H1 (cell line): ENCODE measurements around the gene RYR3. TPM values are rescaled to one million over a fixed set of nuclear protein-coding genes. Genes with fewer than 3 reads are reported as not detected.

Experiments used
- CTCF ChIA-PET: fragments of 300-600 bp; sonication (Branson Sonifier 250); formaldehyde crosslinking; loops from one replicate; lab custom pipeline; 2021; ENCODE audit not compliant: partially characterized antibody; lab: Charles Lee
- POLR2A ChIA-PET: fragments of 300-600 bp; sonication (Branson Sonifier 250); formaldehyde crosslinking; loops from one replicate; lab custom pipeline; 2021; ENCODE audit warnings: inconsistent platforms; ENCODE audit not compliant: partially characterized antibody; lab: Charles Lee
- DNase-seq, 2 experiments: peaks; one replicate each; pipeline versions ENCODE4 v3.0.0 to v3.0.0-alpha.2; 2010 to 2022; ENCODE audit warnings: low spot score in 2 of 2, low read depth in 1 of 2, mixed read lengths in 1 of 2
- FAIRE-seq: peaks from 2 replicates; lab custom pipeline; 2011; peaks lifted over from hg19 to GRCh38; lab: Jason Lieb, UNC
- H2AFZ ChIP-seq: 2 replicates; pipeline ENCODE4 v1.8.1; 2012; ENCODE audit warnings: low read length, inconsistent platforms
- H2AK5ac ChIP-seq: 2 replicates; pipeline ENCODE4 v1.6.1; 2013; ENCODE audit warnings: low read depth, low read length
- H2BK120ac ChIP-seq: replicated peaks from 2 replicates; pipeline ENCODE3; 2013; ENCODE audit warnings: low read depth, low read length, inconsistent platforms
- H2BK12ac ChIP-seq: 2 replicates; pipeline ENCODE4 v1.6.1; 2013; ENCODE audit warnings: low read depth, low read length
- H2BK15ac ChIP-seq: 2 replicates; pipeline ENCODE4 v1.6.1; 2013; ENCODE audit warnings: low read length
- H2BK20ac ChIP-seq: 2 replicates; pipeline ENCODE4 v1.6.1; 2013; ENCODE audit warnings: low read length
- H2BK5ac ChIP-seq: 2 replicates; pipeline ENCODE4 v1.6.1; 2013; ENCODE audit warnings: low read depth, low read length
- H3K14ac ChIP-seq: 2 replicates; pipeline ENCODE4 v1.6.1; 2013; ENCODE audit warnings: inconsistent platforms; ENCODE audit not compliant: insufficient read length
- H3K18ac ChIP-seq: 2 replicates; pipeline ENCODE4 v1.6.1; 2013; ENCODE audit warnings: low read length; ENCODE audit errors: extremely low read depth
- H3K23ac ChIP-seq: 2 replicates; pipeline ENCODE4 v1.6.1; 2013; ENCODE audit warnings: inconsistent platforms; ENCODE audit not compliant: insufficient read length
- H3K23me2 ChIP-seq: 2 replicates; pipeline ENCODE4 v1.6.1; 2013; ENCODE audit warnings: low read depth, low read length
- H3K27ac ChIP-seq: 2 replicates; pipeline ENCODE4 v1.6.1; 2011; ENCODE audit warnings: low read depth, low read length, inconsistent platforms
- H3K27me3 ChIP-seq, 4 experiments: replicated peaks in 1 of 4; 1 replicate in 1 of 4; 2 replicates in 3 of 4; pipeline versions ENCODE4 v1.6.1 to v1.8.1; 2011 to 2013; ENCODE audit warnings: low read length in 3 of 4, mild to moderate bottlenecking in 3 of 4, inconsistent platforms in 2 of 4, mixed read lengths in 2 of 4, moderate library complexity in 1 of 4; ENCODE audit not compliant: control insufficient read depth in 3 of 4, insufficient read depth in 3 of 4; ENCODE audit errors: extremely low read depth in 1 of 4
- H3K36me3 ChIP-seq, 4 experiments: 2 replicates each; pipeline versions ENCODE4 v1.6.1 to v1.8.1; 2011 to 2013; ENCODE audit warnings: mild to moderate bottlenecking in 4 of 4, low read length in 3 of 4, moderate library complexity in 2 of 4, control low read depth in 1 of 4, inconsistent platforms in 1 of 4; ENCODE audit not compliant: insufficient read depth in 4 of 4, control insufficient read depth in 2 of 4
- H3K4ac ChIP-seq: replicated peaks from 2 replicates; pipeline ENCODE3; 2013; ENCODE audit warnings: low read length, low read depth, mixed read lengths, inconsistent platforms; ENCODE audit not compliant: insufficient read length
- H3K4me1 ChIP-seq, 4 experiments: replicated peaks in 1 of 4; 1 replicate in 1 of 4; 2 replicates in 3 of 4; pipeline versions ENCODE4 v1.6.1 to v1.8.1; 2011 to 2013; ENCODE audit warnings: low read length in 3 of 4, inconsistent platforms in 2 of 4, mixed read lengths in 1 of 4; ENCODE audit not compliant: insufficient read depth in 4 of 4, control insufficient read depth in 3 of 4
- H3K4me2 ChIP-seq, 2 experiments: 2 replicates each; pipeline versions ENCODE4 v1.6.1 to v1.8.1; 2011 to 2013; ENCODE audit warnings: low read depth in 2 of 2, low read length in 2 of 2, control low read depth in 1 of 2, inconsistent platforms in 1 of 2, mild to moderate bottlenecking in 1 of 2; ENCODE audit not compliant: insufficient read depth in 1 of 2
- H3K4me3 ChIP-seq, 4 experiments: fragments of 200-600, 300-600 bp in 1 of 4; sonication (generic), shearing (Covaris generic), sonication (Bioruptor Twin) in 1 of 4; 2 replicates each; pipeline versions ENCODE4 v1.5.1 to v1.8.1; 2011 to 2016; ENCODE audit warnings: low read length in 4 of 4, low read depth in 3 of 4, control low read depth in 2 of 4, inconsistent platforms in 2 of 4, mild to moderate bottlenecking in 2 of 4, mixed read lengths in 1 of 4, moderate library complexity in 1 of 4; ENCODE audit not compliant: insufficient read depth in 2 of 4; ENCODE audit errors: extremely low read depth in 1 of 4
- H3K56ac ChIP-seq: replicated peaks from 2 replicates; pipeline ENCODE3; 2013; ENCODE audit warnings: low read depth, mild to moderate bottlenecking, mixed read lengths, low read length, inconsistent platforms; ENCODE audit not compliant: insufficient read length
- H3K79me1 ChIP-seq: 2 replicates; pipeline ENCODE4 v1.6.1; 2013; ENCODE audit warnings: low read depth, low read length, control low read depth
- H3K79me2 ChIP-seq, 2 experiments: 2 replicates each; pipeline versions ENCODE4 v1.6.1 to v1.8.1; 2012 to 2013; ENCODE audit warnings: low read length in 2 of 2, mild to moderate bottlenecking in 2 of 2, inconsistent platforms in 1 of 2; ENCODE audit not compliant: insufficient read depth in 2 of 2, control insufficient read depth in 1 of 2
- H3K9ac ChIP-seq, 4 experiments: replicated peaks in 1 of 4; 1 replicate in 1 of 4; 2 replicates in 3 of 4; pipeline versions ENCODE4 v1.6.1 to v1.8.1; 2011 to 2013; ENCODE audit warnings: low read depth in 3 of 4, low read length in 3 of 4, control low read depth in 2 of 4, mild to moderate bottlenecking in 2 of 4, moderate library complexity in 2 of 4, inconsistent platforms in 1 of 4; ENCODE audit errors: extremely low read depth in 1 of 4
- H3K9me3 ChIP-seq, 2 experiments: 2 replicates each; pipeline versions ENCODE4 v1.6.1 to v1.8.1; 2012 to 2013; ENCODE audit warnings: mild to moderate bottlenecking in 2 of 2, moderate library complexity in 2 of 2, control low read depth in 1 of 2, inconsistent platforms in 1 of 2, low read depth in 1 of 2, low read length in 1 of 2, mixed read lengths in 1 of 2; ENCODE audit not compliant: insufficient read depth in 2 of 2
- H4K20me1 ChIP-seq, 2 experiments: replicated peaks in 1 of 2; 2 replicates each; pipeline versions ENCODE3 to v1.8.1; 2011 to 2013; ENCODE audit warnings: inconsistent platforms in 2 of 2, low read length in 2 of 2, mild to moderate bottlenecking in 1 of 2; ENCODE audit not compliant: insufficient read depth in 2 of 2, control insufficient read depth in 1 of 2
- H4K5ac ChIP-seq: 2 replicates; pipeline ENCODE4 v1.6.1; 2013; ENCODE audit warnings: low read length, low read depth, mixed read lengths, inconsistent platforms; ENCODE audit not compliant: insufficient read length
- H4K8ac ChIP-seq: 2 replicates; pipeline ENCODE4 v1.8.0; 2013; ENCODE audit warnings: mild to moderate bottlenecking, moderate library complexity, low read length, inconsistent platforms; ENCODE audit not compliant: insufficient read depth; ENCODE audit errors: extremely low read depth
- H4K91ac ChIP-seq: replicated peaks from 2 replicates; pipeline ENCODE3; 2013; ENCODE audit warnings: low read length, mixed read lengths, inconsistent platforms; ENCODE audit not compliant: insufficient read length
- BACH1 ChIP-seq: IDR thresholded peaks from 2 replicates; pipeline ENCODE4 v1.6.1; 2012; ENCODE audit warnings: low read length, improper control_type of control experiment
- EP300 ChIP-seq, 2 experiments: IDR thresholded peaks; 1 replicate in 1 of 2; 2 replicates in 1 of 2; pipeline ENCODE4 v1.6.1; 2011 to 2012; ENCODE audit warnings: low read depth in 2 of 2, low read length in 2 of 2, mild to moderate bottlenecking in 2 of 2, borderline replicate concordance in 1 of 2, inconsistent platforms in 1 of 2, moderate library complexity in 1 of 2
- EZH2 ChIP-seq: fragments of 200-600 bp; sonication (generic); IDR thresholded peaks from 2 replicates; pipeline ENCODE4 v1.7.1; 2012; ENCODE audit warnings: low read depth, mild to moderate bottlenecking, moderate library complexity, low read length, inconsistent platforms; ENCODE audit not compliant: severe bottlenecking
- GTF2F1 ChIP-seq: IDR thresholded peaks from 2 replicates; pipeline ENCODE4 v1.6.1; 2012; ENCODE audit warnings: low read depth, low read length, improper control_type of control experiment, borderline replicate concordance
- HDAC2 ChIP-seq, 2 experiments: fragments of 300-600 bp in 1 of 2; sonication (generic) in 1 of 2; IDR thresholded peaks; 2 replicates each; pipeline ENCODE4 v1.6.1; 2011 to 2012; ENCODE audit warnings: low read depth in 2 of 2, low read length in 2 of 2, mild to moderate bottlenecking in 2 of 2, moderate library complexity in 2 of 2, borderline replicate concordance in 1 of 2, inconsistent platforms in 1 of 2
- JUND ChIP-seq: IDR thresholded peaks from 2 replicates; pipeline ENCODE4 v1.6.1; 2011; ENCODE audit warnings: mild to moderate bottlenecking, improper control_type of control experiment, low read length
- NANOG ChIP-seq: IDR thresholded peaks from 2 replicates; pipeline ENCODE4 v1.6.1; 2011; ENCODE audit warnings: low read length, low read depth, mild to moderate bottlenecking, inconsistent platforms; ENCODE audit not compliant: insufficient read depth, poor library complexity, severe bottlenecking
- RFX5 ChIP-seq: IDR thresholded peaks from 2 replicates; pipeline ENCODE4 v1.6.1; 2011; ENCODE audit warnings: low read depth, low read length, improper control_type of control experiment, borderline replicate concordance
- RXRA ChIP-seq: IDR thresholded peaks from 2 replicates; pipeline ENCODE4 v1.6.1; 2011; ENCODE audit warnings: low read depth, mild to moderate bottlenecking, low read length, moderate library complexity; ENCODE audit not compliant: insufficient read depth
- SIRT6 ChIP-seq: IDR thresholded peaks from one replicate; pipeline ENCODE4 v1.7.1; 2012; ENCODE audit warnings: low read length, inconsistent platforms
- SRF ChIP-seq: IDR thresholded peaks from 2 replicates; pipeline ENCODE4 v1.6.1; 2011; ENCODE audit warnings: mild to moderate bottlenecking, low read depth, low read length, moderate library complexity
- TBP ChIP-seq: IDR thresholded peaks from 2 replicates; pipeline ENCODE4 v1.6.1; 2011; ENCODE audit warnings: low read depth, low read length, improper control_type of control experiment
- WGBS, 2 experiments: shearing (Covaris generic) in 1 of 2; methylation state at CpG; one replicate each; pipeline versions ENCODE4 v1.1.6 to v1.1.7; 2013 to 2015; ENCODE audit warnings: low lambda C conversion rate in 2 of 2, mixed read lengths in 2 of 2, inconsistent platforms in 1 of 2, low coverage in 1 of 2, missing lambda C conversion rate in 1 of 2; ENCODE audit not compliant: insufficient replicate concordance in 2 of 2, insufficient coverage in 1 of 2, insufficient read length in 1 of 2; ENCODE audit errors: extremely low coverage in 1 of 2, missing lambda C conversion rate in 1 of 2; 5-methylcytosine and 5-hydroxymethylcytosine counted together
- polyA plus RNA-seq, 7 experiments: library from polyadenylated mRNA; depleted of rRNA in 3 of 7; stranded (reverse) in 5 of 7; unstranded in 2 of 7; fragments of >200 nt in 5 of 7; fragments of 200-250 nt in 2 of 7; gene quantifications; 1 replicate in 5 of 7; 2 replicates in 1 of 7; 4 replicates in 1 of 7; pipeline versions ENCODE4 v1.2.1 to v1.2.3, GENCODE V29; 2011 to 2013; ENCODE audit warnings: missing spikeins in 2 of 7, mixed read lengths in 2 of 7
- total RNA-seq: library from RNA; stranded (reverse); fragmentation: NEBNext Ultra II Directional; extraction: Animal tissue kit (Norgen Biotek cat#: 25700); gene quantifications from 2 replicates; pipeline ENCODE4 v1.2.1, GENCODE V29; 2021
- TF ChIP-seq, protein P1 (sequence below): IDR thresholded peaks from 2 replicates; pipeline ENCODE4 v1.6.1; 2012; ENCODE audit warnings: inconsistent platforms

RYR3 gene
- total and polyA plus RNA-seq, 2 of the 8 experiments (the other 6 are each of a cell fraction or from before 2014, with no cell fraction given) = 0.33 to 3.4 TPM

DNA sequence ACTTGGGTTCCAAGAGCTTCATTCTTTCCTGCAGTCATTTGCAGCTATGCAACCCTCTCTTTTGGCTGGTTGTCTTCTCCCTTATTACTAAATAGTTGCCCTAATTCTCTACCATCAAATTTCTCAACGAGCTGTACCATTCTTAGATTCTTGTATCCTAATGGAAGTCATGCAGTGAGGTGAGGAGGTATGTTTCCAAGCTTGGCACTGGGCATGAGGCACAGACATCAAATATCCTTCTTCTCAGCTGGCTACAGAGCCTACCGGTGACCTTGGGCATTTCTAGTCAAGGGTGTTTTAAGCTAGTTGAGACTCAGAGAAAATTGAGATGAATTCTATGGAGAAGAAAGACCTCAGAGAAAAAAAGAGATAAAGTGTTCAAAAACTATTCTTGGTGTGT lies 166.1 kb downstream of the RYR3 start:
- no peak for DNase-seq
- Histone ChIP-seq H2AFZ (no peak overlapping the region), H3K27me3 (no peaks in the 10 kb centered on the region), H3K36me3 (no peaks in the 10 kb centered on the region), H3K4ac (no peak overlapping the region), H3K79me2 (no peaks in the 10 kb centered on the region), H3K23ac (no peak overlapping the region), H3K56ac (no peak overlapping the region), H3K23me2 (no peaks in the 10 kb centered on the region), H4K5ac (no peak overlapping the region), H2BK5ac (no peak overlapping the region), H3K9ac (no peak overlapping the region), H3K79me1 (no peaks in the 10 kb centered on the region), H2BK120ac (no peak overlapping the region), H3K4me3 (no peak overlapping the region), H3K4me1 (no peaks in the 10 kb centered on the region), H3K27ac (no peak overlapping the region), H2BK20ac (no peak overlapping the region), H3K18ac (no peak overlapping the region), H3K14ac (no peak overlapping the region), H3K4me2 (no peak overlapping the region), H4K91ac (no peak overlapping the region), H4K8ac (no peak overlapping the region), H2BK12ac (no peak overlapping the region), H2AK5ac (no peak overlapping the region), H3K9me3 (peaks cover 4 to 10% of the 10 kb centered on the region in 2 experiments; a peak in 3 of 4 replicates), H4K20me1 (no peaks in the 10 kb centered on the region), H2BK15ac (no peak overlapping the region)
- POLR2A ChIA-PET = no interaction called here
- FAIRE-seq = no peak
- 87% methylated on average over 2 of the region's 2 CpGs; no CpG with 5 or more reads in 1 of the 2 experiments for WGBS, 2 experiments
- CTCF ChIA-PET = interaction anchor here (0.9 kb wide), 1 partner anchor 224 kb away, joined by 3 read pairs; no protein-coding TSS in a partner anchor
- TF ChIP-seq HDAC2 (IDR thresholded peaks at IDR 0.05; ENCODE audit: borderline replicate concordance in 1 of 2, low read depth in 2 of 2, low read length in 2 of 2) = no peak
- TF ChIP-seq RFX5 = no peak
- no peak for TF ChIP-seq GTF2F1
- TF ChIP-seq, protein P1, sequence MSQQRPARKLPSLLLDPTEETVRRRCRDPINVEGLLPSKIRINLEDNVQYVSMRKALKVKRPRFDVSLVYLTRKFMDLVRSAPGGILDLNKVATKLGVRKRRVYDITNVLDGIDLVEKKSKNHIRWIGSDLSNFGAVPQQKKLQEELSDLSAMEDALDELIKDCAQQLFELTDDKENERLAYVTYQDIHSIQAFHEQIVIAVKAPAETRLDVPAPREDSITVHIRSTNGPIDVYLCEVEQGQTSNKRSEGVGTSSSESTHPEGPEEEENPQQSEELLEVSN = no peak
- TF ChIP-seq SIRT6 = no peak
- no peak for TF ChIP-seq TBP
- TF ChIP-seq SRF = no peak
- no peak for TF ChIP-seq NANOG
- no peak for TF ChIP-seq BACH1
- TF ChIP-seq EZH2 = no peak
- TF ChIP-seq RXRA = no peak
- no peak for TF ChIP-seq EP300 (IDR thresholded peaks at IDR 0.05; ENCODE audit: borderline replicate concordance in 1 of 2, low read depth in 2 of 2, low read length in 2 of 2)
- no peak for TF ChIP-seq JUND
